Liver (tissue), 3 donors: Measurements from ENCODE around the gene KRTAP5-6.

Source experiments
- NR2F2 ChIP-seq: IDR thresholded peaks from 2 replicates; pipeline ENCODE4 v1.6.1; 2016; ENCODE audit warnings: antibody characterized with exemption
- YY1 ChIP-seq: IDR thresholded peaks from 2 replicates; pipeline ENCODE4 v1.6.1; 2016; ENCODE audit warnings: antibody characterized with exemption, mild to moderate bottlenecking
- TF ChIP-seq, protein P1 (sequence below): fragments of 150-350 bp; IDR thresholded peaks from 2 replicates; pipeline ENCODE4 v1.5.1; 2017; ENCODE audit warnings: improper control_type of control experiment, low read depth, low read length; ENCODE audit not compliant: missing input control
- donor health status: healthy.
- donor health status: healthy.

DNA sequence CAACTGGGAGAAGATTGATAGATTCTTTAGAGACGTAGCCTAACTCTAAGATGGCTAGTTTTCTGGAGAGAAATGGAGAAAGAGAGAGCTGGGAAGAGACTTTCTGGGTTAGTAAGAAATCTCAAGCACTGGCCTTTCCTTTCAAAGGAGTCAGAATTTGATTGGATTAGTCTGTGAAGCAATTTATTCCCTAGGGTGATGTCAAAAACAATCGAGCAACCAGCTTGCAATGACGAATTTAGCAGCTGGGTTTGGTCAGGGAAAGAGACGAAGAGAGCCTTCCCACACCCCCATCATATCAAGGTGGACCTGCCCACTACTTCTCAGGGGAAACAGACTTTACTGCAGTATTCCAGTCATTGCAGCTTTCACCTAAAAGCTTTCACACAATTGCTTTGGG, 10.8 kb downstream of the KRTAP5-6 start:
- TF ChIP-seq, protein P1, sequence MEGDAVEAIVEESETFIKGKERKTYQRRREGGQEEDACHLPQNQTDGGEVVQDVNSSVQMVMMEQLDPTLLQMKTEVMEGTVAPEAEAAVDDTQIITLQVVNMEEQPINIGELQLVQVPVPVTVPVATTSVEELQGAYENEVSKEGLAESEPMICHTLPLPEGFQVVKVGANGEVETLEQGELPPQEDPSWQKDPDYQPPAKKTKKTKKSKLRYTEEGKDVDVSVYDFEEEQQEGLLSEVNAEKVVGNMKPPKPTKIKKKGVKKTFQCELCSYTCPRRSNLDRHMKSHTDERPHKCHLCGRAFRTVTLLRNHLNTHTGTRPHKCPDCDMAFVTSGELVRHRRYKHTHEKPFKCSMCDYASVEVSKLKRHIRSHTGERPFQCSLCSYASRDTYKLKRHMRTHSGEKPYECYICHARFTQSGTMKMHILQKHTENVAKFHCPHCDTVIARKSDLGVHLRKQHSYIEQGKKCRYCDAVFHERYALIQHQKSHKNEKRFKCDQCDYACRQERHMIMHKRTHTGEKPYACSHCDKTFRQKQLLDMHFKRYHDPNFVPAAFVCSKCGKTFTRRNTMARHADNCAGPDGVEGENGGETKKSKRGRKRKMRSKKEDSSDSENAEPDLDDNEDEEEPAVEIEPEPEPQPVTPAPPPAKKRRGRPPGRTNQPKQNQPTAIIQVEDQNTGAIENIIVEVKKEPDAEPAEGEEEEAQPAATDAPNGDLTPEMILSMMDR: no peak
- no peak for TF ChIP-seq NR2F2
- TF ChIP-seq YY1: no peak
